Measurements from ENCODE around the gene MYADM.
"Not testable (repeated sequence)": the region's sequence is repeated elsewhere in the genome, so short reads cannot be mapped to it uniquely, and the experiment has no call there.

The MYADM gene
- 3.5 to 203 (median 23.1) reads per million in 3 experiments for total RNA-seq

- DNase-seq = peak; percentile 100
These were observed at the start of gene MYADM for GRCh38 chr19:53867225-53868090. Gene MYADM, plus strand, starts transcription at chr19:53867883. Its CDS starts 5,647 bp downstream, at chr19:53873530.

DNA sequence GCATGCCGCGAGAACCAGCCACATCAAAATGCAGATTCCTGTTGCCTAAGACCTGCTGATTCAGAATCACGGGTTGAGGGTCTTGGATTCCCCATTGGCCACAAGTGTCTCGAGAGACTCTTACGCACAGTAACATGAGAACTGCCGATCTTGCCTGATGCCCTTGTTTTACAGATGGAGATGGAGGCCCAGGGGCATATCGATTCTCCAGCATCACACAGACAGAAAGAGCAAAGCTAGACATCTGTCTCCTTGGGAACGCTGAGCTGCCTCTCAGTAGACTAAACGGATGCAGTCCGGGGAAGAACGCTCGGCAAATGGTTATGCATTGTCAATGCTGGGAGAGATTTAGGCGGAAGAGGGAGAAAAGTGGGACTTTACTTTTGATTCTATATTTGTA lies 48.9 kb upstream of the MYADM start:
- no peak for DNase-seq

DNA sequence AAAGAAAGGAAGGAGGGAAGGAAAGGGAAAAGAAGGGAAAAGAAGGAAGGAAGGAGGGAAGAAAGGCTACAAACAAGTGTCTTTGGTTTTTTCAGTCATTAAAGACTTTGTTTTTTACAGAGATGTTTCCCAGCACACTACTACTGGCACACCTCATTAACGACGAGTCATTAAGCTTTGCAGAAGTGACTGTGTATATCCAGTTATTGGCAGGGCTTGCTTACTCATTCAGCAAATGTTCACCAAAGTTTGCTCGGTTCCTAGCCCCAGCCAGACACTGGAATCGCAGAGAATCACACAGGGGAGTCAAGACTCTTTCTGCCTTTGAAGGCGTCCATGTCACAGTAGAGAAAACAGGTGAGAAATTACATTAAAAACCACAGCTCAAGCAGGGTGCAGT lies 47.8 kb upstream of the MYADM start:
- no peak for DNase-seq

DNA sequence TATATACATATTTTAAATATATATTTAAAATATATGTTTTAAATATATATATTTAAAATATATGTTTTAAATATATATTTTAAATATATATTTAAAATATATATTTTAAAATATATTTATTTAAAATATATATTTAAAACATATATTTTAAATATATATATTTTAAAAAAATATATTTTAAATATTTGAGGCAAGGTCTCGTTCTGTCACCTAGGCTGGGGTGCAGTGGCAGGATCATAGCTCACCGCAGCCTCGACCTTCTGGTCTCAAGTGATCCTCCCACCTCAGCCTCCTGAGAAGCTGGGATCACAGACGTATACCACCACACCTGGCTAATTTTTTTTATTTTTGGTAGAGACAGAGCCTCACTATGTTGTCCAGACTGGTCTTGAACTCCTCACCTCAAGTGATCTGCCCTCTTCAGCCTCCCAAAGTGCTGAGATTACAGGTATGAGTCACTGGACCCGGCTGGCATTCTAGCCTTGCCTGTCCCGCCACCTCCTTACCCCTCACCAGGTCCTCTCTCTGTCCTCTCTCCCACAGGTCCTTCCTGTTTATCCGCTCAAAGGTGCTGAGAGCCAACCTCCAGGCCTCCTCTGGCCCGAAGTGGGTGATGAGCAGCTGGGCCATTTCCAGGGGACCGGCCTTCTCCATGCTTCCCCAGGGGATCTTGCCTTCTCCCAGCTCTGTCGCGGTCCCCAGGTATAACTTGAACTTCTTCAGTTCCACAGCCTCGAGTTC lies 44.1 kb upstream of the MYADM start:
- DNase-seq = no peak

GRCh38 chr19:53824134-53824611 lies 43.5 kb upstream of the MYADM start, which contains the start of gene NLRP12:
Gene NLRP12, minus strand, starts transcription at chr19:53824314. Its CDS starts 140 bp downstream, at chr19:53824174.
- DNase-seq = no peak

- no peak for DNase-seq
These were observed 40.8 kb upstream of the MYADM start for GRCh38 chr19:53826876-53827275.

- DNase-seq = no peak
These were observed 39.2 kb upstream of the MYADM start for GRCh38 chr19:53828531-53828930.

DNA sequence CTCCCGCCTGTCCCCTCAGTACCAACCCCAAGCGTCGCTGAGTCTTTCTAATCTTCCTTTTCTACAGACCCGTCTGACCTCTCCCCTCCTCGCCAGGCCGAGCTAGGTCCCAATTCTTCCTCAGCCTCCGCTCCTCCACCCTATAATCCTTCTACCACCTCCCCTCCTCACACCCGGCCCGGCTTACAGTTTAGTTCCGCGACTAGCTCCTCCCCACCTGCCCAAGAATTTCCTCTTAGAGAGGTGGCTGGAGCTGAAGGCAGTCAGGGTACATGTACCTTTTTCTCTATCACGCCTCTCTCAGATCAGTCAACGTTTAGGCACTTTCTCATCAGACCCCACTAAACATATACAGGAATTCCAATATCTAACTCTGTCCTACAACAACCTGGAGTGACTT lies 34.8 kb upstream of the MYADM start:
- DNase-seq = not testable (repeated sequence)

- not testable (repeated sequence) for DNase-seq
These were observed 29.2 kb upstream of the MYADM start for GRCh38 chr19:53838446-53838845.

DNA sequence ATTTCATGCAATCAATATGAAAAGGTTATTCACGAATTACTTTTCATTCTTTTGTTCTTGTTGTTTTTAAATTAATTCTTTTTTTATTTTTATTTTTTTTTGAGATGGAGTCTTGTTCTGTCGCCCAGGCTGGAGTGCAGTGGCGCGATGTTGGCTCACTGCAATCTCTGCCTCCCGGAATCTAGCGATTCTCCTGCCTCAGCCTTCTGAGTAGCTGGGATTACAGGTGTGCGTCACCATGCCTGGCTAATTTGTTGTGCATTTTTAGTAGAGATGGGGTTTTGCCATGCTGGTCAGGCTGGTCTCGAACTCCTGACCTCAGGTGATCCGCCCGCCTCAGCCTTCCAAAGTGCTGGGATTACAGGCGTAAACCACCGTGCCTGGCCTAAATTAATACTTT lies 27.4 kb upstream of the MYADM start:
- DNase-seq = not testable (repeated sequence)

- not testable (repeated sequence) for DNase-seq
These were observed 26.8 kb upstream of the MYADM start for GRCh38 chr19:53840914-53841313.

DNA sequence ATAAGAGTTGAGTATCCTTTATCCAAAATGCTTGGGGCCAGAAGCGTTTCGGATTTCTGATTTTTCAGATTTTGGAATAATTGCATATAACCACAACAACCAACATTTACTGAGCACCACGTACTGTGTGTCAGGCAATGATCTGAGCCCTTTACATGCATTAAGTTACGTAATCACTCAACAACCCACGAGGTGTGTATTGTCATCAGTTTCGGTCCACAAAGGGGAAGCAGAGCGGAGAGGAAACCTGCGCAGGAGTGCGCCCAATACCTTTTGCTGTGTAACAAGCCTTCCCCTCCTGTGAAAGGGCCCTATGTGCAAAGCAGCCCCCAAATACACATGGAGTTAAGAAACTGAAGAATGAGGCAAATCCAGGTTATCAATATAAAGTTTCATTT lies 22.8 kb upstream of the MYADM start:
- DNase-seq = no peak

GRCh38 chr19:53847555-53847954 lies 20.1 kb upstream of the MYADM start:
- no peak for DNase-seq

DNA sequence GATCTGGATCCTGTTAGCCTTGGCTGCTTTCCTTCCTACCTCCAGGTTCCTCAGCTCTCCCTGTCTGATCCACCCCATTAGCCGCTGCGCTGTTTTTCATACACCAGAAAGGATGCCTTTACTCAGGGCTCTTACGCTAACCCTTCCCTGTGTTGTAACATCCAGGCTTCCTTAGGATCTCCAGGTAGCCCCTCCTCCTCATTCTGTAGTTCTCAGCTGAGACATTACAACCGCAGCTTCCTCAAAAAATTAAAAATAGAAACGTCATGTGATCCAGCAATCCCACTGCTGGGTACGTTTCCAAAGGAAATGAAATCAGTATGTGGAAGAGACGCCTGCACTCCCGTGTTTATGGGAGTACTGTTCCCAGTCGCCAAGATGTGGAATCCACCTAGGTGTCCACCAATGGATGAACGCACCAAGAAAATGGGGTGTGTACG lies 18.4 kb upstream of the MYADM start:
- no peak for DNase-seq

- no peak for DNase-seq
These were observed 14.0 kb upstream of the MYADM start for GRCh38 chr19:53853707-53854106.

- no peak for DNase-seq
These were observed 3.3 kb upstream of the MYADM start for GRCh38 chr19:53864308-53864836.

DNA sequence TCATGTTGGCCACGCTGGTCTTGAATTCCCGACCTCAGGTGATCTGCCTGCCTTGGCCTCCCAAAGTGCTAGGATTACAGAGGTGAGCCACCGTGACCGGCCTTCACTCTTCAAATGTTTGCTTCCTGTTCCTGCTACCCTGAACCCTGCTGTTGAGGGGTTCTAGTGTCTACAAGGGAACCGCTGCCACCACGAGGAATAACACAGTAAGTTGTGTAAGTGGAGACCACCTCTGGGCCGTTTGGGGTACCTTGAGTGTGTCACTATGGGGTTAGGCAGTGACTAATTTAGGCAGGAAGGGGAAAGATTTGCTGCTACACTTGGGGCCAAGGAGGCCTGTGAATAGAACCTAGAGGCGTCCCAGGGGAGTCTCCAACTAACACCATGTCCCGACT lies 2.2 kb upstream of the MYADM start:
- DNase-seq = no peak

GRCh38 chr19:53865918-53866864 lies 1.5 kb upstream of the MYADM start:
- DNase-seq = peak; percentile 72

GRCh38 chr19:53866865-53867224 lies 838 bp upstream of the MYADM start:
- no peak for DNase-seq

DNA sequence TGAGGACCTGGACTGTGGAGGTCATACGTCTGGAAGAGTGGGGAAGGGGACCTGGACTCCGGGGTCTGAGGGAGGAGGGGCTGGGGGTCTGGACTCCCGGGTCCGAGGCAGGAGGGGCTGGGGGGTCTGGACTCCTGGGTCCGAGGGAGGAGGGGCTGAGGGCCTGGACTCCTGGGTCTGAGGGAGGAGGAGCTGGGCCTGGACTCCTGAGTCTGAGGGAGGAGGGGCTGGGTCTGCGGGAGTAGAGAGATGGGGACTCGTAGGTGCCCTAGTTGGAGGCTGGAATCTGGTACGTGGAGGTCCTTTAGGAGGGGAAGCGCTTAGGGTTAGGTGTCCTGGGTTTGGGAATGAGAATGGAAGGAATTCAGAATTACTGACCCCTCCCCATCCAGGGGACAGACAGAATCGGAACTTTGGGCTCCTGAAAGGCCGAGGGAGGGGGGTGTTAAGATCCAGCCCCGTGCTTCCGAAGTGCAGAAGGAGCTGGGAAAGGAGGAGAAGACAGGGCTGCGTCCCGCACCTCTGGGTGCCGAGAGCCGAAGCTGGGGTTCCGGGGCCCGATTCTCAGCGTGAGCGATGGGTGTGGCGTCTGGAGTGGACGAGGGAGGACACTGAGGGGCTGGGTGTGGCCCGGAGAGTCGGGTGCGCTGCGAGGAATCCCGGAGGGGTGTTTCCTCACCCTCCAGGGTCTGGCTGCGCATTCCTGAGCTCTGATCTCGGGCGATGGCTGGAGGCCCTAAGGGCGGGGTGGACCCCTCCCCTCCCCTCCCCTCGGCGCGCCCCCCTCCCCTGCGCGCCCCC lies 608 bp downstream of the MYADM start:
- DNase-seq = peak; percentile 49
